Measurements from ENCODE around the gene NUMBL. TPM values are rescaled to one million over a fixed set of nuclear protein-coding genes. Genes with fewer than 3 reads are reported as not detected.
"Not testable (repeated sequence)": the region's sequence is repeated elsewhere in the genome, so short reads cannot be mapped to it uniquely, and the experiment has no call there.

Gene NUMBL
- total RNA-seq, result 14.6 TPM
- 10 to 100 TPM; 26.7 to 39.5 (median 33.5) TPM for polyA plus RNA-seq (ENCODE audit: insufficient read depth in 1 of 8, insufficient read length in 8 of 8, low replicate concordance in 1 of 8)
- long read RNA-seq, donor 1, partial matches to known transcripts, result 0 of 1 reads
- long read RNA-seq, donor 1, other reads (novel, unspliced or antisense), result 0 of 1 reads
- long read RNA-seq, donor 2, result 0 reads
- long read RNA-seq, donor 3, transcript NUMBL-205 (1 exons, 2,062 nt), result major isoform, 5 of 8 reads
- long read RNA-seq, donor 3, partial matches to known transcripts, result 0 of 8 reads
- long read RNA-seq, donor 3, other reads (novel, unspliced or antisense), result 0 of 8 reads
- long read RNA-seq, donor 4, partial matches to known transcripts, result 23 of 29 reads
- long read RNA-seq, donor 4, other reads (novel, unspliced or antisense), result 0 of 29 reads
- long read RNA-seq, donor 5, transcript NUMBL-201 (10 exons, 3,561 nt), result major isoform, 17 of 25 reads
- long read RNA-seq, donor 5, partial matches to known transcripts, result 7 of 25 reads
- long read RNA-seq, donor 5, other reads (novel, unspliced or antisense), result 0 of 25 reads
- long read RNA-seq, donor 6, transcript NUMBL-201 (10 exons, 3,561 nt), result major isoform, 13 of 15 reads
- long read RNA-seq, donor 6, partial matches to known transcripts, result 0 of 15 reads
- long read RNA-seq, donor 6, other reads (novel, unspliced or antisense), result 0 of 15 reads
- long read RNA-seq, donor 7, transcript NUMBL-201 (10 exons, 3,561 nt), result major isoform, 6 of 11 reads
- long read RNA-seq, donor 7, partial matches to known transcripts, result 5 of 11 reads
- long read RNA-seq, donor 7, other reads (novel, unspliced or antisense), result 0 of 11 reads
- long read RNA-seq, donor 8, partial matches to known transcripts, result 7 of 8 reads
- long read RNA-seq, donor 8, other reads (novel, unspliced or antisense), result 0 of 8 reads
- long read RNA-seq, donor 9, partial matches to known transcripts, result 14 of 17 reads
- long read RNA-seq, donor 9, other reads (novel, unspliced or antisense), result 0 of 17 reads
- long read RNA-seq, donor 10, partial matches to known transcripts, result 10 of 13 reads
- long read RNA-seq, donor 10, other reads (novel, unspliced or antisense), result 0 of 13 reads
- long read RNA-seq, donor 11, transcript NUMBL-201 (10 exons, 3,561 nt), result major isoform, 9 of 10 reads
- long read RNA-seq, donor 11, partial matches to known transcripts, result 0 of 10 reads
- long read RNA-seq, donor 11, other reads (novel, unspliced or antisense), result 0 of 10 reads

GRCh38 chr19:40690050-40690692 is at the start of gene NUMBL:
Gene NUMBL, minus strand, starts transcription at chr19:40690651. Its CDS starts 168 bp downstream, at chr19:40690483.
- Histone ChIP-seq H3K4me1 (ENCODE audit: control insufficient read depth, insufficient read depth, low read length) (peaks cover 55% of the 10 kb centered on the region), H3K4me3 (ENCODE audit: low read length) (peak within 1 kb of the TSS; percentile 89), H3K27me3 (ENCODE audit: control insufficient read depth, insufficient read depth, low read length) (no peaks in the 10 kb centered on the region), H3K27ac (ENCODE audit: low read length) (peak within 1 kb of the TSS; percentile 99), H3K36me3 (ENCODE audit: control insufficient read depth, insufficient read depth, low read length) (peaks cover 42% of the 10 kb centered on the region), H3K9me3 (replicated peaks; ENCODE audit: control insufficient read depth, low read depth, low read length) (no peaks in the 10 kb centered on the region)
- peak; percentile 96 for DNase-seq
- under 1% methylated on average over 46 of the region's 50 CpGs for WGBS (ENCODE audit: insufficient coverage)

GRCh38 chr19:40739030-40739839 is 48.8 kb upstream of the NUMBL start:
- H3K27ac ChIP-seq (ENCODE audit: low read length), result no peak overlapping the region
- no peak for DNase-seq
- peaks cover 57% of the 10 kb centered on the region for H3K36me3 ChIP-seq (ENCODE audit: control insufficient read depth, insufficient read depth, low read length)
- 80% methylated on average over 21 of the region's 22 CpGs for WGBS (ENCODE audit: insufficient coverage)
- no peaks in the 10 kb centered on the region for H3K9me3 ChIP-seq (replicated peaks; ENCODE audit: control insufficient read depth, low read depth, low read length)
- H3K4me1 ChIP-seq (ENCODE audit: control insufficient read depth, insufficient read depth, low read length), result peaks cover 10% of the 10 kb centered on the region
- H3K4me3 ChIP-seq (ENCODE audit: low read length), result no peak overlapping the region
- H3K27me3 ChIP-seq (ENCODE audit: control insufficient read depth, insufficient read depth, low read length), result no peaks in the 10 kb centered on the region

- Histone ChIP-seq H3K9me3 (replicated peaks; ENCODE audit: control insufficient read depth, low read depth, low read length) (no peaks in the 10 kb centered on the region), H3K4me3 (ENCODE audit: low read length) (no peak overlapping the region), H3K4me1 (ENCODE audit: control insufficient read depth, insufficient read depth, low read length) (peaks cover 10% of the 10 kb centered on the region), H3K27me3 (ENCODE audit: control insufficient read depth, insufficient read depth, low read length) (no peaks in the 10 kb centered on the region), H3K27ac (ENCODE audit: low read length) (no peak overlapping the region), H3K36me3 (ENCODE audit: control insufficient read depth, insufficient read depth, low read length) (peaks cover 76% of the 10 kb centered on the region)
- WGBS (ENCODE audit: insufficient coverage), result 77% methylated on average over 4 of the region's 9 CpGs
- no peak for DNase-seq
Observed at GRCh38 chr19:40737102-40737644, 46.7 kb upstream of the NUMBL start.

GRCh38 chr19:40736661-40737060 is 46.2 kb upstream of the NUMBL start:
- no peak for DNase-seq
- H3K4me3 ChIP-seq (ENCODE audit: low read length), result no peak overlapping the region
- no peaks in the 10 kb centered on the region for H3K27me3 ChIP-seq (ENCODE audit: control insufficient read depth, insufficient read depth, low read length)
- H3K27ac ChIP-seq (ENCODE audit: low read length), result no peak overlapping the region
- H3K4me1 ChIP-seq (ENCODE audit: control insufficient read depth, insufficient read depth, low read length), result peaks cover 10% of the 10 kb centered on the region
- H3K9me3 ChIP-seq (replicated peaks; ENCODE audit: control insufficient read depth, low read depth, low read length), result no peaks in the 10 kb centered on the region
- WGBS (ENCODE audit: insufficient coverage), result 72% methylated on average over 5 of the region's 9 CpGs
- peaks cover 78% of the 10 kb centered on the region for H3K36me3 ChIP-seq (ENCODE audit: control insufficient read depth, insufficient read depth, low read length)

GRCh38 chr19:40735013-40735771 is 44.7 kb upstream of the NUMBL start:
- Histone ChIP-seq H3K9me3 (replicated peaks; ENCODE audit: control insufficient read depth, low read depth, low read length) (no peaks in the 10 kb centered on the region), H3K36me3 (ENCODE audit: control insufficient read depth, insufficient read depth, low read length) (peaks cover 86% of the 10 kb centered on the region)
- WGBS (ENCODE audit: insufficient coverage), result 90% methylated on average over 9 of the region's 11 CpGs

GRCh38 chr19:40733149-40733548 is 42.7 kb upstream of the NUMBL start:
- Histone ChIP-seq H3K9me3 (replicated peaks; ENCODE audit: control insufficient read depth, low read depth, low read length) (no peaks in the 10 kb centered on the region), H3K4me1 (ENCODE audit: control insufficient read depth, insufficient read depth, low read length) (no peaks in the 10 kb centered on the region), H3K27me3 (ENCODE audit: control insufficient read depth, insufficient read depth, low read length) (no peaks in the 10 kb centered on the region), H3K4me3 (ENCODE audit: low read length) (no peak overlapping the region), H3K27ac (ENCODE audit: low read length) (no peak overlapping the region), H3K36me3 (ENCODE audit: control insufficient read depth, insufficient read depth, low read length) (peaks cover 82% of the 10 kb centered on the region)
- no peak for DNase-seq
- 93% methylated on average over 8 of the region's 13 CpGs for WGBS (ENCODE audit: insufficient coverage)

More at GRCh38 chr19:40735013-40735771, 44.7 kb upstream of the NUMBL start:
- H3K27ac ChIP-seq (ENCODE audit: low read length), result no peak overlapping the region
- H3K27me3 ChIP-seq (ENCODE audit: control insufficient read depth, insufficient read depth, low read length), result no peaks in the 10 kb centered on the region
- peaks cover 2% of the 10 kb centered on the region for H3K4me1 ChIP-seq (ENCODE audit: control insufficient read depth, insufficient read depth, low read length)
- H3K4me3 ChIP-seq (ENCODE audit: low read length), result no peak overlapping the region
- DNase-seq, result no peak

GRCh38 chr19:40732304-40732703 is 41.9 kb upstream of the NUMBL start:
- no CpG with 5 or more reads among the region's 16 CpGs for WGBS (ENCODE audit: insufficient coverage)
- not testable (repeated sequence) for H3K9me3 ChIP-seq (replicated peaks; ENCODE audit: control insufficient read depth, low read depth, low read length); H3K27ac ChIP-seq (ENCODE audit: low read length); DNase-seq; H3K4me3 ChIP-seq (ENCODE audit: low read length); H3K27me3 ChIP-seq (ENCODE audit: control insufficient read depth, insufficient read depth, low read length); H3K4me1 ChIP-seq (ENCODE audit: control insufficient read depth, insufficient read depth, low read length)
- peaks cover 83% of the 10 kb centered on the region for H3K36me3 ChIP-seq (ENCODE audit: control insufficient read depth, insufficient read depth, low read length)

GRCh38 chr19:40730065-40730464 is 39.6 kb upstream of the NUMBL start:
- peaks cover 80% of the 10 kb centered on the region for H3K36me3 ChIP-seq (ENCODE audit: control insufficient read depth, insufficient read depth, low read length)
- WGBS (ENCODE audit: insufficient coverage), result 87% methylated on average over 3 of the region's 5 CpGs
- not testable (repeated sequence) for H3K4me3 ChIP-seq (ENCODE audit: low read length); H3K4me1 ChIP-seq (ENCODE audit: control insufficient read depth, insufficient read depth, low read length); DNase-seq; H3K9me3 ChIP-seq (replicated peaks; ENCODE audit: control insufficient read depth, low read depth, low read length); H3K27me3 ChIP-seq (ENCODE audit: control insufficient read depth, insufficient read depth, low read length); H3K27ac ChIP-seq (ENCODE audit: low read length)
